ENCODE data around the gene NAT9.

NAT9 gene

GRCh38 chr17:74742153-74742515 lies 34.0 kb downstream of the NAT9 start:
- DNase-seq = no peak

DNA sequence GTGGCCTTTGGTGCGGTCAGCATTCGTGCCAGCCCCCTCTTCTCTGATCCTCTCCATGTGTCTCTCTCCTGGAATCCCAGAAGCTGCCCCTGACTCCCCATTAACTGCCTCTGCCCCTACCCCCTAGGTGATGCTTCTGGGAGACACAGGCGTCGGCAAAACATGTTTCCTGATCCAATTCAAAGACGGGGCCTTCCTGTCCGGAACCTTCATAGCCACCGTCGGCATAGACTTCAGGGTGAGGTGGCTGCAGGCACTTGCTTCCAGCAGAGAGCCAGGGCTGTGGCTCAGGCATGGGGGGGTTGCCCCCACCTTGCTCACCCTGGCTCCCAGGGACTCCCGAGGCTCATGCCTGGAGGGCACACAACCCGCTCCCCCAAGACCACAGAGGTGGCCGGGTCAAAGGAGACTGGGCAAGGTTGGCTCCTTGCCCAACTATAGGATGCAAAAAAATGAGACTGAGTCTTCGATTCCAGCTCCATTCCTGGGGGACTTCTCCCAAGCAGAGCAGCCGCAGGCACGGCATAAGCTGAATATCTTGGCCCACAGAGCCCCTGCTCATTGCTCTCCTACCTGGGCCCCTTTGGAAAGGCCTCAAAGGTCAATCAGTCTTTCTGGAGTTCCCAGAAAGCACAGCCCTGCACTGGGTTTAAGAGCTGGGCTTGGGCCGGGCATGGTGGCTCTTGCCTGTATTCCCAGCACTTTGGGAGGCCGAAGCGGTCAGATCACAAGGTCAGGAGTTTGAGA lies 35.3 kb downstream of the NAT9 start:
- no peak for DNase-seq

GRCh38 chr17:74740173-74740572 lies 36.0 kb downstream of the NAT9 start:
- DNase-seq = no peak

- DNase-seq = no peak
These were observed 36.8 kb downstream of the NAT9 start for GRCh38 chr17:74739227-74739831.

DNA sequence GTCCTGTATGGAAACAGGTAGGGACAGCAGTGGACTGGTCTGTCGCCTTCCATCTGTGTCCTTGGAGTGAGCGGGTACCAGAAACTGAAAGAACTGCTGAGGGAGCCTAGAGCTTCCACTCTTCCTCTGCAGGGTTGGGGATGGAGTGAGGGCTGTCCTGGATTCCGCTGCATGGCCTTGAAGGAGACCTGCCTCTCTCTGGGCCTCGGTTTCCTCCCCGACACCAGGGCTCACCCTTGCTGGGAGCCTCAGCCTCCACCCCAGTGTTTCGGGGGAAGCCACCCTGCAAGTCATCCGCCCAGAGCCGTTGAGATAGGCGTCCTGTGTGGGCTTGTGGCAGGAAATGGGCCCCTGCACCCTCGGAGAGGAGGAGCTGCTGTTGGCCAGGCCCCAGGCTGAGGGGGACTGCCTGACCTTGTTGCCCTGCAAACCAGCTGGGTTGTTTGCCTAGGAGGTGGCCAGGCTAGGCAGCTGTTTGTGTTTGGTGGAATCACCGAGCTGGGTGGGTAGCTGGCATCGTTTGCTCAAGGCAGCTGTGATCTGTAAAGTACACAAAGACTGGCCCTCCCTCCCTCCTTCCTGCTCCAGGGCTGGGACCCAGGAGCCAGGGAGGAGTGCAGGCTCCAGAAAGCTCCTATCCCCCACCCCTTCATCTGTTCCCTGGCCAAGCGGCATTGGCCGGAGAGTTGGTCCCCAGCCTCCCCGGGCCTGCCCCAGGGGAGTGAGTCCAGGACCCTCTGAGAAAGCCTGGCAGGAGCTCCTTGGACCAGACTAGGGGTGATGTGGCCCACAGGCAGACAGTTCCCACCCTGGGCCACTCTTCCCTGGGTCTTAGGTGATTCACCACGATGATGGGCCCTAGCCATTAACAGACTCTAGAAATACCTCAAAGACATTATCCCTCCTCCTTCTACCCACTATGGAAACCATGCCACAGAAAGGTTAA lies 37.8 kb downstream of the NAT9 start:
- DNase-seq = no peak

GRCh38 chr17:74737299-74738050 lies 38.7 kb downstream of the NAT9 start:
- DNase-seq = no peak

DNA sequence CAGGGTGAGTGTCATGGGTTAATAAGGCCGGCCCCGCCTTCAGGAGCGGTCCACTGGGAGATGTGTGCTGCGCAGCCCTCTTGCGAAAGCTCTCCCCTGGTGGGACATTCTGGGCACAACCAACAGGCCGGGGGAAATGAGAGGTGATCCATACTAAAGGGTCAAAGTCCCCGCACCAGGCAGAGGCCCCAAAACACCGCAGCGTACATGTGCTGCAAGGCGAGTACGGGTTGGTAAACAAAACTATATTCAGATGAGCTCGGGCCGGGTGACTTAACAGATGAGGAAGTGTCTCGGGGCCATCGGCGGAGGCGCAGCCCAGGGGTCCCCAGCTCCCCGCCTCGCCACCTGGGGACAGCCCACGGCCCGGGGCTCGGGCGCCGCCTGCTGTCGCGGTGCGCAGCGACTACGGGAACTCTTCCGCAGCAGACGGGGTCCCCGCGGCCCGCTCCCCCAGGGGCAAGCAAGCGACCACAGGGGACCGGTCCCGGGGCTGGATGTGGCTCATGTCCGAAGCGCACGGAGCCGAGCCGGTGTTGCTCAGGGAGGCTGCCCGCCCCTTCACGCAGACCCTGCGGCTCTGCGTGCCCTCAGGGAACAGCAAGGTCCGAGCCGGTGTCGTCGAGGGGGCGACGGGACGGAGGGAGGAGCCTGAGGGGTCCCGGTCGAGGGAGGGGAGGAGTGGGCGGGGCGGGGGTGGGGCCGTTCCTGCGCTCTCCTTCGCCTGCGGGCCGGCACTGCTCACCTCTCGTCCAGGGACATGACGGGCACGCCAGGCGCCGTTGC lies 39.4 kb downstream of the NAT9 start, which contains the start of gene RAB37:
TSS of gene RAB37 (plus strand) at position 744 of the 786 bp plus-strand sequence. CDS start at position 761, 17 bp downstream.
- no peak for DNase-seq

- DNase-seq = no peak
These were observed 41.9 kb downstream of the NAT9 start for GRCh38 chr17:74734256-74734655.

- DNase-seq = no peak
These were observed 42.6 kb downstream of the NAT9 start for GRCh38 chr17:74733365-74734122.

DNA sequence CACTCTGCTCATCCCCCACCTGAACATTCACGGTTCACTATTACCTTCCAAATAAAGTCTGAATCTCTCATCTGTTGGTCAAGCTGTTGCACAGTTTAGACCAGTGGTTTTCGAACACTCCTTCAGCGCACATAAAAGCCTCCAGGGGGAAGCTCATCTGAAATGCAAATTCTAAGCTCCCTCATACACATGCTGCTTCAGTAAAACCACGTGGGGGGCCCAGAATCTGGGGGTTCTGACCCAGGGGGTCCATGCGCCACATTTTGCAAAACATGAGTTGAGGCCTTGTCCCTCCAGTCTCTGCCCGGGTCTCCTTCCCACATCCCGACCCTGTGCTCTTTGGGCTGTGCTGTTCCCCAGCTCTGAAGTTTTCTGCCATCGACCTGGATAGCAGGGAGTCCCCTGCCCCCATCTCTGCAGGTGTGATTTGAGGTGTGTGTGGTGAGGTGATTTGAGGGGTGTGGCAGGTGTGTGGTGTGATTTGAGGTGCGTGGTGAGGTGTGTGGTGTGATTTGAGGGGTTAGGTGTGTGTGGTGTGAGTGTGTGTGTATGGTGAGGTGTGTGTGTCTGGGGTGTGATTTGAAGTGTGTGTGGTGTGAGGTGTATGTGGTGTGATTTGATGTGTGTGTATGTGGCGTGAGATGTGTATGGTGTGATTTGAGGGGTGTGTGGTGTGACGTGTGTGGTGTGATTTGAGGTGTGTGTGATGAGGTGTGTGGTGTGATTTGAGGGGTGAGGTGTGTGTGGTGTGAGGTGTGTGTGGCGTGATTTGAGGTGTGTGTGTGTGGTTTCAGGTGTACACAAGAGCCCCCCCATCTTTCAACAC lies 43.9 kb downstream of the NAT9 start:
- no peak for DNase-seq

DNA sequence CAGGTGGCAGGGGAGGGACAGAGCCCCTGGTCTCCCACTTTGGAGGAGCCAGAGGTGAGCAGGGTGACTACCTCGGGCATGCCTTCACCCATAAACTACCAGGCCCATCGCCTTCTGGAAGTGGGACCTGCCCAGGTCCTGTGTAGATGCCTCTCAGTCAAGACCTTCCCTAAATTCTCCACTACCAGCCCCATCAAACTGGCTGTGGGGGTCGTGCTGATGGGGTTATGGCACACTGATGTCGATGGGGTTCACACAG lies 44.9 kb downstream of the NAT9 start:
- DNase-seq = no peak

GRCh38 chr17:74730491-74731346 lies 45.4 kb downstream of the NAT9 start:
- DNase-seq = no peak

DNA sequence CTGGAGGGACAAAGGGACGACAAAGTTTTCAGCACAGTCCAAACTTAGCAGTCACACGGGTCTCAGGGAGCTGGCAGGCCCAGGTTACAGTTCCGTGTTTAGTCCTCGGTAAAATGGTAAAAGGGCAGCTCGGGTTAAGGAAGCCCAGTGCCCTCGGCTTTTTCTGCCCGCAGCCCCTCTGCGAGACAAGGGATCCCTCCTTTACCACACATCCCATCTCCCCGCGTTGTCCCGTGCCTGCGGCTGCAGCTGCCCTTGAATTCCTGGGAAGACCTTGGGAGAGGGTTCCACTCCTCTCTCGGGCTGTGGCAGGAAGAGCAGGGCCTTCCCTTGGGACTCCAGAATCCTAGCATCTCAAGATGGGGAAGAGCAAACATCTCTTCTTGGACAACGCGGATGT lies 46.3 kb downstream of the NAT9 start:
- no peak for DNase-seq

DNA sequence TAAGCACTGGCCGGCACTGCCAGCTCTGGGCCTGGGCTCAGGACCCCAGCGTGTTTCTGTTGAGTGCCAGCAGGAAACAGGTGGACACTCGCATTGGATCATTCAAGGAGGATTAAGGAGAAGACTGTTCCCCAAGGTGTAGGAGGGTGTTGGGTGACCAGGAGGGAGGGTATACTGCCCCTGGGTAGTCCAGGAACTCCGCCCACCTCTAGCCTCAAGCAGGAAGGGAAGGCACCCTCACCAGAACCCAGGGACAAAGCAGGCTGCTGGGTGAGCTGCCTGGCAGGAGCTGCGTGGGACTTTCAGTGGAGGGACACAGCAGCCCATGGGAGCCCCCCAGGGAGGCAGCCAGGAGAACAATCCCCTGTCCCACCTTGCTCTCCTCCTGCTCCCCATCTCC lies 46.8 kb downstream of the NAT9 start:
- no peak for DNase-seq

- DNase-seq = no peak
These were observed 47.5 kb downstream of the NAT9 start for GRCh38 chr17:74728702-74729075.

- no peak for DNase-seq
These were observed 48.0 kb downstream of the NAT9 start for GRCh38 chr17:74728033-74728701.

GRCh38 chr17:74725111-74725510 lies 51.0 kb downstream of the NAT9 start:
- DNase-seq = no peak

GRCh38 chr17:74723891-74724290 lies 52.3 kb downstream of the NAT9 start:
- DNase-seq = no peak

- DNase-seq = no peak
These were observed 53.4 kb downstream of the NAT9 start for GRCh38 chr17:74722782-74723181.

All from NCI-H1436 (cell line).